ENCODE data around the gene ZFYVE28.
A peak's percentile ranks its signal among the peaks of the same experiment; 100 is the strongest.
"Not testable (repeated sequence)": the region's sequence is repeated elsewhere in the genome, so short reads cannot be mapped to it uniquely, and the experiment has no call there.

The ZFYVE28 gene

GRCh38 chr4:2241410-2242353 lies 176.8 kb downstream of the ZFYVE28 start, which contains the start of the genes HAUS3 and POLN:
TSS of gene HAUS3 (minus strand) at chr4:2242121. CDS start at chr4:2240946, 1,175 bp downstream.
TSS of gene POLN (minus strand) at chr4:2242121. CDS start at chr4:2229231, 12,890 bp downstream.
- TF ChIP-seq, protein P1, sequence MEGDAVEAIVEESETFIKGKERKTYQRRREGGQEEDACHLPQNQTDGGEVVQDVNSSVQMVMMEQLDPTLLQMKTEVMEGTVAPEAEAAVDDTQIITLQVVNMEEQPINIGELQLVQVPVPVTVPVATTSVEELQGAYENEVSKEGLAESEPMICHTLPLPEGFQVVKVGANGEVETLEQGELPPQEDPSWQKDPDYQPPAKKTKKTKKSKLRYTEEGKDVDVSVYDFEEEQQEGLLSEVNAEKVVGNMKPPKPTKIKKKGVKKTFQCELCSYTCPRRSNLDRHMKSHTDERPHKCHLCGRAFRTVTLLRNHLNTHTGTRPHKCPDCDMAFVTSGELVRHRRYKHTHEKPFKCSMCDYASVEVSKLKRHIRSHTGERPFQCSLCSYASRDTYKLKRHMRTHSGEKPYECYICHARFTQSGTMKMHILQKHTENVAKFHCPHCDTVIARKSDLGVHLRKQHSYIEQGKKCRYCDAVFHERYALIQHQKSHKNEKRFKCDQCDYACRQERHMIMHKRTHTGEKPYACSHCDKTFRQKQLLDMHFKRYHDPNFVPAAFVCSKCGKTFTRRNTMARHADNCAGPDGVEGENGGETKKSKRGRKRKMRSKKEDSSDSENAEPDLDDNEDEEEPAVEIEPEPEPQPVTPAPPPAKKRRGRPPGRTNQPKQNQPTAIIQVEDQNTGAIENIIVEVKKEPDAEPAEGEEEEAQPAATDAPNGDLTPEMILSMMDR (IDR thresholded peaks at IDR 0.05; ENCODE audit: extremely low read depth, missing control alignments) = no peak
- peak; percentile 100 for DNase-seq (ENCODE audit: low spot score)

- peak; percentile 17 for DNase-seq (ENCODE audit: low spot score)
- TF ChIP-seq, protein P1 (IDR thresholded peaks at IDR 0.05; ENCODE audit: extremely low read depth, missing control alignments) = no peak
Measured at GRCh38 chr4:2241003-2241402, 177.4 kb downstream of the ZFYVE28 start.

GRCh38 chr4:2236944-2237666 lies 181.3 kb downstream of the ZFYVE28 start:
- TF ChIP-seq, protein P1 (IDR thresholded peaks at IDR 0.05; ENCODE audit: extremely low read depth, missing control alignments) = no peak

DNA sequence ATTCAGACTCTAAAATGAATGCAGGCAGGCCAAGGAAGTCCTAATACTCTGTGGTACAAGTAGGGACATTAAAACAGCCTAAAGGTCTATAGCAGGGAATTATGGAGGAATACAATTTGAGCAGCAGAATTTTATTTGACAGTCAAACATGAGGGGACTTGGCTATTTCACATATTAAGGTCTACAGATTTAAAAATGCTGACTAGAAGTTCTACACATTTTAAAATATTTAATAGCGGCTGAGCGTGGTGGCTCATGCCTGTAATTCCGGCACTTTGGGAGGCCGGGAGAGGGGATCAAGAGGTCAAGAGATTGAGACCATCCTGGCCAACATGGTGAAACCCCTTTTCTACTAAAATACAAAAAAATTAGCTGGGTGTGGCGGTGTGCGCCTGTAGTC lies 187.4 kb downstream of the ZFYVE28 start:
- TF ChIP-seq, protein P1 (IDR thresholded peaks at IDR 0.05; ENCODE audit: extremely low read depth, missing control alignments) = no peak
- DNase-seq (ENCODE audit: low spot score) = no peak

More at GRCh38 chr4:2236944-2237666, 181.3 kb downstream of the ZFYVE28 start:
- DNase-seq (ENCODE audit: low spot score) = no peak

DNA sequence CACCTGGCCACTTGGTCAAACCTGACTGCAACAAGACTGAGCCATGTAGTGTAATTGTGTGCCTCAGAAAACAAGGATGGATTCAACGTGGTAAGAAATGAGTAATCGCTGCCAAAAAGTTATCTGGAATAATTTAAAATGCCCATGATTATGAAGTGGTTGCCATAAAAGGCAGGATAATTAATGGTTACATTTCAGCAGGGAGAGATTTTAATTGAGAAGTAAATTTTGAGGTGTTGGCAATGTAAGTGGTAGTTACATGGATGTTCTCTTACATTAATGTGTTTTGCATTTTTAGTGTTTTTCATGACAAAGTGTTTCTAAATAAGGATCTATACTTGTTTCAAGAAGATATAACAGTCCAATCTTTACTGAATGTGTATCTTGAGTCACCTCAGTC lies 192.2 kb downstream of the ZFYVE28 start:
- TF ChIP-seq, protein P1 (IDR thresholded peaks at IDR 0.05; ENCODE audit: extremely low read depth, missing control alignments) = no peak
- no peak for DNase-seq (ENCODE audit: low spot score)

- no peak for DNase-seq (ENCODE audit: low spot score)
- TF ChIP-seq, protein P1 (IDR thresholded peaks at IDR 0.05; ENCODE audit: extremely low read depth, missing control alignments) = no peak
Measured at GRCh38 chr4:2222838-2223237, 195.6 kb downstream of the ZFYVE28 start.

DNA sequence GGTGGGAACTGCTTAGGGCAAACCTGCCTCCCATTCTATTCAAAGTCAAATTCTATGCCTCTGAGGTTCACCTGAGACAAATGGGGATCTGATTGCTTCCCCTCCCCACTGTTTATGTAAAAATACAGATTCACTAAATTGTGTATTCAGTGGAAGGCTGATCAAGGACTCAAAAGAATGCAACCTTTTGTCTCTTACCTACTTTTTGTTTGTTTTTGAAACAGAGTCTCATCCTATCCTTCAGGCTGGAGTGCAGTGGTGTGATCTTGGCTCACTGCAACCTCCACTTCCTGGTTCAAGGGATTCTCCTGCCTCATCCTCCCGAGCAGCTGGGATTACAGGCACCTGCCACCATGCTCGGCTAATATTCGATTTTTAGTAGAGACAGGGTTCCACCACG lies 197.1 kb downstream of the ZFYVE28 start:
- not testable (repeated sequence) for DNase-seq (ENCODE audit: low spot score)
